K562 (cell line): Measurements from ENCODE around the gene OGFR.

Experiments used
- COPS2 ChIP-seq: fragments of 450-650 bp; conservative IDR thresholded peaks from 2 replicates; pipeline ENCODE4 v1.6.1; 2016; ENCODE audit warnings: mild to moderate bottlenecking, moderate library complexity
- CTCF ChIP-seq, 3 experiments: IDR thresholded peaks in 2 of 3; conservative IDR thresholded peaks in 1 of 3; 2 replicates each; pipeline ENCODE4 v1.5.1; 2011 to 2012; ENCODE audit warnings: low read length in 3 of 3, mild to moderate bottlenecking in 3 of 3, control low read depth in 2 of 3, improper control_type of control experiment in 1 of 3, inconsistent platforms in 1 of 3, low read depth in 1 of 3, mixed read lengths in 1 of 3, moderate library complexity in 1 of 3; ENCODE audit not compliant: insufficient read depth in 2 of 3
- RBFOX2 ChIP-seq: fragments of 200-400 bp; formaldehyde crosslinking; IDR thresholded peaks from 2 replicates; pipeline ENCODE4 v1.6.1; 2017; ENCODE audit warnings: low read depth, mild to moderate bottlenecking, low read length, moderate library complexity

- no peak for TF ChIP-seq CTCF (IDR thresholded peaks at IDR 0.05 in 2 of 3, conservative IDR thresholded peaks at IDR 0.05 in 1 of 3; ENCODE audit: insufficient read depth in 2 of 3, low read depth in 1 of 3, low read length in 3 of 3)
- TF ChIP-seq COPS2: no peak
- no peak for TF ChIP-seq RBFOX2
Measured at GRCh38 chr20:62852841-62853240, 48.2 kb downstream of the OGFR start.
